HG03025 (cell line): ENCODE measurements around the gene GABARAPL2.
"Not testable (repeated sequence)": the region's sequence is repeated elsewhere in the genome, so short reads cannot be mapped to it uniquely, and the experiment has no call there.

ENCODE experiments used
- ATAC-seq: cut with Tn5 transposase; IDR thresholded peaks from one replicate; pipeline ENCODE4 v1.9.1; 2021; ENCODE audit warnings: mild to moderate bottlenecking, moderate library complexity; ENCODE audit not compliant: unreplicated experiment, low FRiP score

GABARAPL2 gene

DNA sequence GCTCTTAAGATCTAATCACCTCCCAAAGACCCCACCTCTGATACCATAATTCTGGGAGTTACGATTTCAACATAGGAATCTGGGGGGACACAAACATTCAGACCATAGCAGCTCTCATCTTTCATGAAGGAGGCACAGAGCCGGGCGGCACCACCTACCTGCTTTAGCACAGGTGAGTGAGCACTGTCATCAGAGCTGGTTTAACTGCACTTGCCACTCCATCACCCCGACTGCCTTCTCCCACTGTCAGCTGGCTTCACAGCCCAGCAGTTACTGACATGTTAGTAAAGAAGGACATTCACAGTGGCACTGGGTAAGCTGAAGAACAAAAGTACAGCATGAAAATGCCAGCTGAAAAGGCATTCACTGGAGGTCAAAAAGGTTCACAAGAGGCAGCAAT is 22.5 kb downstream of the GABARAPL2 start:
- no peak for ATAC-seq

DNA sequence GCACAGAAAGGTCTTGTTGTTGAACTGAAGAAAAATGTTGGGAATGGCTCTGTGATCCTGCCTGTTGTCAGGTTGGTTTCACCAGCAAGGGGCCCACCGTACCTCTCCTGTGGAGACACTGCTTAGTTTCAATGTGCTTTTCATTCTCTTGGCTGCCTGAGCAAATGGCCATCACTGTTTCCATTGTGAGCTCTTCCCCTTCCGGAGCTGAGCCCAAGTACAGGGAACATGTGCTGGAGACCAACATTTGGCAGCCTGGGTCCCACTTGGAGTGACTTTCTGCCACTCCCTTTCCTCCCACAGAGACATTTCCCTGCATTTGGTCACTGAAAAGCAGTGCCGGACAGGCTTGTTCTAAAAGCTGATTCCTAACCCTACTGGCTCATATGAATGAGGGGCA is 23.1 kb downstream of the GABARAPL2 start:
- no peak for ATAC-seq

DNA sequence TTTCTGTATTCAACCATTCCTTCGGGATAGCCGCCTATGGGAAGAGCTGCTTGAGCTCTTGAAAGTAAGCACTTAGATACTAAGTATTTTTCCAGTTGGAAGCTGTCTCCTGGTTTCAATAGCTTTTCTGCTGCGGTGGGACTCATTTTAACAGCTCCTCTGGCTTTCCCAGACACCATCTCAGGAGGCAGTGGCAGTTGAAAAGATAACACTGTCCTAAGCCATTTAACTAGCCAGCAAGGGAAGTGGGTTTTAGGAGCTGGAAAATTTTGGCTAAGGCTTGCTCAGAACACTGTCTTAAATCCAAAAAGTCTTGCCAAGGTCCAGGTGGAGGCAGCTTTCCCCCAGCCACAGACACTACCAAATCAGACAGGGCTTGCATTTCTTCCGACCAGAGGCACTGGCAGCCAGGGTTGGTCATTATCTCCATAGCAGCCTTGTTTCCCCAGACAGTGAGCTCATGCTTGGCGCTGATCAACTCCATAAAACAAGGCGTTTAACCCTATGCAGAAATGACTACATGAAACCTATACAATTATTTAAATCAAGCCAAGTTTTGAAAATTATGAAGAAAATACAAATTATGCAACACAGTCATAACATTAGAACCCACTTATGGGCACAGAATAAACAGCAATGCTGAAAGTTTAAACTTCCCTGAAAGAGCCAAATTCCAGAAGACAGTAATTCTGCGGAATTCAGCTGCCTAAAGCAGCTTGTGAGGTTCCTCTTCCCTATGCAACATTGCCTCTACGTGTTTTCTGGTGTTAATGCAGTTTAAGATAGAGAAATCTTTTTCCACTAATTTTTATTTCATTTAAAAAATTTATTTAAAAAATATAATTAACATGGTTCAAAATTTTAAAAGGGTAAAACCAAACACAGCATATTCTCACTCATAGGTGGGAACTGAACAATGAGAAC is 25.0 kb downstream of the GABARAPL2 start:
- ATAC-seq = no peak

- not testable (repeated sequence) for ATAC-seq
These were observed 25.7 kb downstream of the GABARAPL2 start for GRCh38 chr16:75591927-75592326.

- no peak for ATAC-seq
These were observed 27.1 kb downstream of the GABARAPL2 start for GRCh38 chr16:75593308-75593707.

DNA sequence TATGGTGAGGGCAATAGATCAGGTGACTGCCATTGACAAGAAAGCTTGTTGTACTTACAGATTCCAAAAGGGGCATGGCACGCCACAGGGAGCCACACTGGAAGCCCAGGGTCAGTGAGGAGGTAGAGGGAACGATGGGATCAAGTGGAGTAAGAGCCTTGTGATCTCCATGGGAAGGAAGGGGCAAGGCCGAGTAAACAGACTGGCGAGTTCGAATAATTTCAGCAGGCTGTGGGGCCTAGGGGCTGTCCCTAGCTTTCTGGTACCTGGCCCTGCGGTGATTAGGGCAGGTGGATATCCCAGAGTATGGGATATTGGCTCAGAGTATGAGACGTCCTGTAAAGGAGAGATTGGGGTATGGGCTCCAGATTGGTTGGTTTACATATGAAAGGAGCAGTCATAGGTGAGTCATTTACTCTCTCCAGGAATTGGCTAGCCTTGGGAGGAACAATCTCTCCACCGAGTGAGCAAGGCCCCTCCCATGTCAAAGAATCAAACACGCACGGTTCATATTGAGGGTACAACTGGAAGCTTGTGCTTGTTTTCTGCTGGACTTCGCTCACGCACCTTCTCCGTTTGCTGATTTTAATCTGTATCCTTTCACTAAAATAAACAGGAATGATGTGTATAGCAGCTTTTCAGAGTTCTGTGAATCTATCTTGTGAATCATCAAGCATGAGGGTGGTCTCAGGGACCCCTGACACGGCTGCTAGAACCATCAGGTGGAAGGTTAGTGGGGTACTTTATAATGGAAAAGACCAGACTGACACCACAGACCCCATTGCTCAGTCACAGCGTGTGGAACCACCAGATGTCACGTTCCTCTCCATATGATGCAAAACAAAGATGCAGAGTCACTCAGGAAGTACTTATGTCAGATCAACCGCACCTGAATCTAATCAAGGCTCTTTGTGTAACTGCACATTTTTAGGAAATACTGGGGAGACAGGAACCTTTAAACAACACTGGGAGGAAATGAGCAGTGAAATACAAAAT is 27.9 kb downstream of the GABARAPL2 start:
- ATAC-seq = no peak

- ATAC-seq = no peak
These were observed 33.5 kb downstream of the GABARAPL2 start for GRCh38 chr16:75599452-75600277.

GRCh38 chr16:75603241-75603640 is 37.1 kb downstream of the GABARAPL2 start:
- ATAC-seq = no peak

- ATAC-seq = no peak
These were observed 40.3 kb downstream of the GABARAPL2 start for GRCh38 chr16:75606507-75606906.

DNA sequence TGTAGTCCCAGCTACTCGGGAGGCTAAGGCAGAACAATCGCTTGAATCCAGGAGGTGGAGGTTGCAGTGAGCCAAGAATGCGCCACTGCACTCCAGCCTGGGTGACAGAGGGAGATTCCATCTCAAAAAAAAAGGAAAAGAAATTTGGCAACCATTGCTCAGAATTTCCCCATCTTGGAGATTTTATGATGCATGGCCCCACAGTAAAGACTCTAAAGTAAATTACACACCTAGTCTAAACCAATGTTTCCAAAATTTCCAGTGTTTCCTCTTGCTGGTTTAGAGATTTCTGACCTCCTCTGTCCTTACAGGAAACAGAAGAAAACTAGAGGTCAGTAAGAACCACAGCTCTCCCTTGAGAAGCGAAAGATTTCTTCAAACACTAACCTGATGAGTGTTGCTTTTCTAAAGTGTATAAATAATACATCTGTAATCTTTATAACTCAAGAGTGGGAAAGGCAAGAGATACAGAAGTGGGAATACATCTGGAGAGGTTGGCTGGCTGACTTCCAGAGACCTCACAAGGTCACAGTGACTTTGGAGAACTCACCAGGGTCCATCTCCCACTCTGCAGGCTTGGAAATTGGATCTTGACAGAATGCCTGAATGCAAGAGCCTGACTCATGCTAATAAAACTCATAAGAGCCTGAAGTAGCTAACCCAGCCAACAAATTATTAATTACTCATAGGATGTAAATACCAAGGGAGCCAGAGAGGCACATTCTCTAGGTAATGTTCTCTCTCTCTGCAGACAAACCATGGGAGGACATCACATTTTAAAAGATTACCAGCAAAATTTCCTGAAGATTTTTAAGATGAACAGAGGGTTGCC is 48.1 kb downstream of the GABARAPL2 start:
- ATAC-seq = no peak

GRCh38 chr16:75615619-75616018 is 49.4 kb downstream of the GABARAPL2 start:
- ATAC-seq = no peak

DNA sequence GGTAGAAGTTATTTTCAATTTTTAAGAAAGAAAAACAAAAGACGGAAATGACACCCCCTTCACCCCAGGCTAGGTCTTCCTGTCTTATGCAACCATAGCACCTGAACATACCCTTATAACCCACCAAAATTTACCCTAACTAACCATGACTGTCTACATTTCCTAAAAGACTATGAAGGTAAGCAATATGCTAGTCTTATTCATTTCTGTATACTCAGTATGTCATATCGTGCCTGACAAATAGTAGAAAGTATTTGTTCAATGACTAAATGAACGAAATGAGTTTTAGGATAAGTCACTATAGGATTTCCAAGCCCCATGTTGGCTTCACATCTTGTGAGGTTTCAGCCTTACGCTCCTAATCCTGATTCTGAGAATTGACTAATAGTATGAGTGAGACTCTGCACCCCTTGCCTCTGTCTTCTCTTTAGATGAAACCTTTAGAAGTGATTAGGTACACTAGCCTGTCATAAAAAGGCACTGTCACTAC is 50.4 kb downstream of the GABARAPL2 start:
- ATAC-seq = peak; percentile 54

DNA sequence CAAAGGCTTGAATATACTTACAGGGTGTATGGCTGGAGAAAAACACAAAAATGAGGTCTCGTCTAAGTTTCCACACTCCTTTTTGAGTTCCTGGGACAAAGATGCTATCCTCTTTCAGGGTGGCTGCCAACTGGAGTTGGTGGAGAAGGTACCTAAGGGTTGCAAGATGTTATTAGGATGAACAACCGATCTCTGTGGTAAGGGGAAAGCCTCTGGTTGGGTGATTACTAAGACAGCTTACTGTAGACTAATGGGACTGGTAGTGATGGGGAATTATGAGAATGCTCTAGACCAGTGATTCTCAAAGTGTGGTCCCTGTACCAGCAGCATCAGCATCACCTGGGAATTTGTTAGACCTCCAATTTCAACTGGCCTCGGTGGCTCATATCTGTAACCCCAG is 50.9 kb downstream of the GABARAPL2 start:
- ATAC-seq = no peak

DNA sequence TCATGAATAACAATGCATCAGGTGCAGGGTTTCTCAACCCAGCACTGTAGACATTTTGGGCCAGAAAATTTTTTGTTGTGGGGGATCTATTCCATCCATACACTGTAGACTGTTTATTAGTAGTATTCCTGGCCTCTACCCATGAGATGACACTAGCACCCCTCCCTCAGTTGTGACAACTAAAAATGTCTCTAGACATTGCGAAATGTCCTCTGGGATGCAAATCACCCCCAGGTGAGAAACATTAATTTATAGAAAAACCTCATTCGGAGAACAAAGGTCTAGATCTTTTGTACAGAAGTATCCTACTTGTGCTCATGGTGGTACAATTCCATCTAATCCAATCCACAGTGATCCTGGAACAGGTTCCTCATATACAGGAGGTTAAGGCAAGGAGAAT is 52.6 kb downstream of the GABARAPL2 start:
- ATAC-seq = no peak

DNA sequence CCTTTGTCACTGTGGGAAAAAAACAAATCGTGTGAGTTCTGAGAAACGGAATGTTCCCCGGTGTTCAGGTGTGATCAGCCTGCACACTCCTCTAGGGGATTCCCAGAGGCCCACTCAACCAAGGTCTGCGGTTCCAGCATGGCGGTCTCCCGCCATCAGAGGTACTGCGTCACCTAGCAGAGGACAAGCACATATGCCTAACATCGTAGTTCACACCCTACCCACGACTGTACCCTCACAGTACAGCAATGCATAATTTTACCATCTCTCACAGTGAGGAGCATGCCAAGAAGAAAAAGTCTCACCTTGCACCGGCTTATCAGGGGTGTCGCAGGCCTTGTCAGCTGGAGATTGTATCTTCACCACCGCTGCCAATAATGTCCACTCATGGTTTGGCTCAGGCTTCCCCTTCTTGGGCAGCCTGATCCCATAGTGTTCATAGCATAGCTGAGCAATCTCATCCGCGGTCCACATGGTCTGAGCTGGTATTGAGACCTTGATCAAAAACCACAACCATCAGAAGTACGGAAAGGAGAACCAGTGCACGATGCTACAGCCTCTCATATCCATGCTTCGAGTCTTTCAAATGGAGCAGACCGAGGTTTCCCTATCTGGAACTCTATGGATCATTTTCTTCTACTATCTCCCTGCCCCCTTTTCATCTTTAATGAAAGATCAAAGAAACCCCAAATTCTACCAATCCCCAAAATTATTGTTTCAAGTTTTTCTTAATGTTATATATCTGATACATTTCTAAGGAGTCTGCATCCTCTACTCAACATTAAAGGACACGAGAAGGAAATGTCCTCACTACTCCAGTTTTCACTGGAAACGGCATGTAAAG is 54.4 kb downstream of the GABARAPL2 start:
- ATAC-seq = no peak

DNA sequence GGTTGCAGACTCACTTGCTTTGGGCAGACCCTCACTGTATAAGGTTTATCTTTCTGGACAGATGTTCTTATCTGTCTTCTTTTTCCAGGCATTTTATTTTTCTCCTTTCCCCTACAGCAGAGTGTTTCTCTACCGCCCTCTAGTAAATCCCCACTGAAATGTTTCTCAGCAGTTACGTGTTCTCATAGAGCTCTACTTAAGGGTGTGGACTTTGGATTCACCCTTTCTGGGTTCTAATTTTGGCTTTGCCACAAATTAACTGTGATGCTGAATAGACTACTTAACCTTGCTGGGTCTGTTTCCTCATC is 54.9 kb downstream of the GABARAPL2 start:
- ATAC-seq = no peak

DNA sequence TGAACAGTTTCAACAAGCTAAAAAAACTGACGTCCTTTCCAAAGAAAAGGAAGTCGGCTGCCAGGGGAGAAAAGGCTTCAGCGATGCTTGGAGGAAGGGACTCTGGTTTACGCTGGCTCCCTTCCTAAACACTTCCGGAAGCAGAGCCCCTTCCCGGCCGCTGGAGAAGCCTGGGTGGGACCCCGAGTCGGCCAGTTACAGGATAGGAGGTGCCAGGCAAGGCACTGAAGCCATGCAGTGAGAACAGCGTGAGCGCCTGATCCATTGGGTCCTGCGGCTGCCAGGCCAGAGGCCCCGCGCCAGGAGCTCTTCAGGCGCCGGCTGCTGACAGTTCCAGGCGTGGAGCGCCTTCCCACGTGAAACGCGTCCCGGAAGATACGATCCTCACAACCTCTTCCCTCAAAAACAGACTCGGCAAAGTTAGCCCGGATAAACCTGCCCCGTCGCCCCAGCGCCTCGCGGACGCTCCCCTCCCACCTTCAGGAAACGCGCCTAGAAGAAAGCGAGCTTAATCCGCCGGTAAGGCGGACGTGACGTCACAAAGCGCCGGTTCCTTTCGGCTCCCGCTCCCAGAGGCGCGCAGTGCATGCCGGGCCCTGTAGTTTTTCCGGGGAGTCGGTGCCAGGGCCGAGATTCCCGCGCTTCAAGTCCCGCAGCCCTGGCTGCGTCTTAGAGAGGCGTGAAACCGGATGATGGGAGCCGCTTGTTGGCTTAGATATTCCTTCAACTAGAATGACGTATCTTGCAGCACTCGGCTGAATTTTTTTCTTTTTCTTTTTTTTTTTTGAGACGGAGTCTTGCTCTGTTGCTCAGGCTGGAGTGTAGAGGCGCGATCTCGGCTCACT is 56.8 kb downstream of the GABARAPL2 start, which contains the start of gene ADAT1:
Gene ADAT1 (minus strand): TSS at position 521 of the 845 bp plus-strand sequence. CDS start 2,482 bp downstream, outside the sequence.
- ATAC-seq = peak; percentile 96
